Frontal cortex (tissue), 4 donors: ENCODE results near the gene PLAAT4. TPM values are rescaled to one million over a fixed set of nuclear protein-coding genes. Genes with fewer than 3 reads are reported as not detected.
"Not testable (repeated sequence)": the region's sequence is repeated elsewhere in the genome, so short reads cannot be mapped to it uniquely, and the experiment has no call there.

Source experiments
- DNase-seq, 2 donors: peaks; one replicate each; pipeline ENCODE4 v3.0.0; 2012; ENCODE audit warnings: low spot score in 2 of 2
- FAIRE-seq: peaks from 2 replicates; lab custom pipeline; 2012; peaks lifted over from hg19 to GRCh38; lab: Jason Lieb, UNC
- total RNA-seq: library from RNA; depleted of rRNA; stranded (reverse); fragments of >200 nt; gene quantifications from one replicate; pipeline ENCODE4 v1.2.3, GENCODE V29; 2014
- donor health status: control.
- donor health status: control.
- donor health status: control.

PLAAT4 gene
- total RNA-seq, 1 donor from 2014 or later: 3.3 TPM

DNA sequence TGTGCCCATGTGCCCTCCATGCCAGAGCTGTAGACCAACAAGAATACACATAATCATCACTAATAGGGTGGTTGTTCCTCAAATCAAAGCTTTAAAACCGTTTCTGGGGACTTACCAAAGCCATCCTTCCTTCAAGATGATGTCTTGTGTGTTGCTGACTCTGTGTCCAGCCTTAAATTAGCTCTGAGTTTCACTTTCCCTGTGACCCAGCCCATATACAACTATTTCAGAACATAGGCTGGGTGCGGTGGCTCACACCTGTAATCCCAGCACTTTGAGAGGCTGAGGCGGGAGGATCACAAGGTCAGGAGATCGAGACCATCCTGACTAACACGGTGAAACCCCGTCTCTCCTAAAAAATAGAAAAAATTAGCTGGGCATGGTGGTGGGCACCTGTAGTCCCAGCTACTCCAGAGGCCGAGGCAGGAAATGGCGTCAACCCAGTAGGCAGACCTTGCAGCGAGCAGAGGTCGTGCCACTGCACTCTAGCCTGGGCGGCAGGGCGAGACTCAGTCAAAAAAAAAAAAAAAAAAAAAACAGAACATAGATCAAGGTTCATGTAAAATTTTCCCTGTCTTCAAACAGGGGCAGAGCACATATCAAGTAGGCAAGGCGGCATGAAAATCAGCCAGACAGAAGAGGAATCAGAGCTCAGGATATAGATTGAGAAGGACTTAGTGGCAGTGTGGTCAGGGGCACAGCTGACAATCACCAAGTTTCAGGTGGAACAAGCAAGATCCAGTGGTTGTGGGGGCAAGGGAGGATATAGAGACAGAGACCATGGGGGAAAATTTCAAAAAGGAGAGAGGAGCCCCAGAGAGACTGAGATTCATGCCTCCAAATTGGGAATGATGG, 26.8 kb downstream of the PLAAT4 start, which contains the start of gene PLAAT2:
TSS of gene PLAAT2 (minus strand) at position 179 of the 855 bp plus-strand sequence. CDS start at position 124, 55 bp downstream.
- DNase-seq: no peak
- no peak for FAIRE-seq

GRCh38 chr11:63564056-63564774, 27.6 kb downstream of the PLAAT4 start:
- FAIRE-seq (no peak), DNase-seq (no peak)

DNA sequence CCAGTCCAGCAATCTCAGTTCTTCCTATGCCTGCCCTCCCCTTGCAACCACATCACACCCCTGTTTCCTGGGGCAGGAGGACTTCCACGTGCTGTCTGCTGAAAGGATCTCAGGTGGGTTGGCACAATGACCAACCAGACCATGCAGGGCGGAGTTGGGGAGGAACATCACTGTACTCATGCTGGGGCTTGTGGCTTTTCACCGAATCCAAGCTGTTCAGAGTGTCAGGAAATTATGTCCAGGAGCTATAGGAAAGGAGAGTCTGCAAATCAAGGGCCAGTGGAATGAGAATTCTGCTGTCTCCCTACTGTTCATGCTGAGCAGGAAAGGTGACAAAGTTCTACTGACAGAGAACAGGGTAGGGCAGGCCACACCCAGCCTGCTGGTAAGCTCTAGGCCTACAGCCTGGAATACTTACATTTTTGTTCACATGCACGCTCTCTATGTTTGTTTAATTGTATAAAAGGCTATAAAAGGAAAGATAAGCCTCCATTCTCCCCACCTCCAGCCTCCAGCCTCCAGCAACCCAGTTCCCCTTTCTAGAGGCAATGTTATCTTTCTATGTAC, 28.3 kb downstream of the PLAAT4 start:
- DNase-seq: no peak
- no peak for FAIRE-seq

DNA sequence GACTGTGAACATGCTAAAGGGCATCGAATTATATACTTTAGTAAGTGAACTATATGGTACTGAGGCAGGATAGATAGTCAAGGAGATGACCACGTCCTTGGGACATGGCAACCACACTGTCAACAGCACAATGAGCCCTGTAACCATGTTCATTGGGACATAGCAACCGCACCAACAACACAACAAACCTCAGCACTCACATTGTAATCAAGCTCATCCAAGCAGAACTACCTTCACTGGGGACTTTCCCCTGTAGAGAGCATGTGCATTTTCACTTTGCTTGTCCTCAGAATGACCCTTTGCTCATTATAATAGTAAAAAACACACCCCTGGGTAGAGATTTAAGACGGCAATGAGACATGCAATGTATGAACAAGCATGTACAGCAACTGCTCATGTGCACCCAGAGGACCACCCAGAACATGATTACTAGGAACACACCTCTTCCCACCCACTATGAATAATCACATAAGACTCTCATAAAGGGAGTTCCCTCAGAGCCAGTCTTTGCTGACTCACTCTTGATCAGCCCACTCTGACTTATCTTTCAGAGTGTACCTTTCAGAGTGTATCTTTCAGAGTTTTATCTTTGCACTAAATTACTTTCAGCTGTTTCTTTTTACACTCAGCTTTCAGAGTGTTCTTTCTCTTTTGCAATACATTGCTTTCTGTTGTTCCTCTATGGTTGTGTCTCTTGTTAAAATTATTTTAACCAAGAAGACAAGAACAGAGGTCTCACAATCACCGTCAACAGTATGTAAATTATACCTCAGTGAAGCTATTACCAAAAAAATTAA, 30.6 kb downstream of the PLAAT4 start:
- DNase-seq (no peak), FAIRE-seq (no peak)

DNA sequence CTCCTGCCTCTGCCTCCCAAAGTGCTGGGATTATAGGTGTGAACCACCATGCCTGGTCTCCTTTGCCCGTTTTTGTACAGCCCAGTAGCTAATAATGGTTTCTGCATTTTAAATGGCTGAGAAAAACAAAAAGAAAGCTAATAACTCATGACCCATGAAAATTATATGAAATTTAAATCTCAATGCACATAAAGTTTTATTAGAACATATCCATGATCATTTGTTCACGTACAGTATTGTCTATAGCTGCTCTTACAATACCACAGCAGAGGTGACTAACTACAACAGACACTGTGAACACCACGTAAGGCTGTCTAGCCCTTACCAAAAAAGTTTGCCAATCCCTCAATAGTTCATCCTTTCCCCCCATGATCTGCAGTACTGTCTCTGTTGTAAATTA, 33.0 kb downstream of the PLAAT4 start:
- no peak for DNase-seq
- FAIRE-seq: no peak

GRCh38 chr11:63572026-63572688, 35.5 kb downstream of the PLAAT4 start:
- FAIRE-seq: no peak
- DNase-seq: no peak

GRCh38 chr11:63573881-63574855, 37.6 kb downstream of the PLAAT4 start:
- DNase-seq (no peak), FAIRE-seq (no peak)

- no peak for DNase-seq
- no peak for FAIRE-seq
Measured at GRCh38 chr11:63574856-63575602, 38.4 kb downstream of the PLAAT4 start.

DNA sequence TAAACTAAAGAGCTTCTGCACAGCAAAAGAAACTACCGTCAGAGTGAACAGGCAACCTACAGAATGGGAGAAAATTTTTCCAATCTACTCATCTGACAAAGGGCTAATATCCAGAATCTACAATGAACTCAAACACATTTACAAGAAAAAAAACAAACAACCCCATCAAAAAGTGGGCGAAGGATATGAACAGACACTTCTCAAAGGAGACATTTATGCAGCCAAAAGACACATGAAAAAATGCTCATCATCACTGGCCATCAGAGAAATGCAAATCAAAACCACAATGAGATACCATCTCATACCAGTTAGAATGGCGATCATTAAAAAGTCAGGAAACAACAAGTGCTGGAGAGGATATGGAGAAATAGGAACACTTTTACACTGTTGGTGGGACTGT, 42.3 kb downstream of the PLAAT4 start:
- not testable (repeated sequence) for DNase-seq, FAIRE-seq

DNA sequence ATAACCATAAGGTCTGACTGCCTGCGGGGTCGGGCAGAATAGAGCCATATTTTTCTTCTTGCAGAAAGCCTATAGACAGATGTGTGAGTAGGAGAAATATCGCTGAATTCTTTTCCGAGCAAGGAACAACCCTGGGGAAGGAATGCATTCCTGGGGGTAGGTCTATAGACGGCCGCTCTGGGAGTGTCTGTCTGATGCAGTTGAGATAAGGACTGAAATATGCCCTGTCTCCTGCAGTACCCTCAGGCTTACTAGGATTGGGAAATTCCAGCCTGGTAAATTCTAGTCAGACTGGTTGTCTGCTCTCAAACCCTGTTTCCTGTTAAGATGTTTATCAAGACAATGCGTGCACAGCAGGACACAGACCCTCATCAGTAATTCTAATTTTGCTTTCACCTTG, 44.6 kb downstream of the PLAAT4 start:
- DNase-seq, FAIRE-seq: not testable (repeated sequence)

- peak in 1 of 2 donors; percentile 38 for DNase-seq
- peak; percentile 91 for FAIRE-seq
Measured at GRCh38 chr11:63583357-63583677, 46.7 kb downstream of the PLAAT4 start.

DNA sequence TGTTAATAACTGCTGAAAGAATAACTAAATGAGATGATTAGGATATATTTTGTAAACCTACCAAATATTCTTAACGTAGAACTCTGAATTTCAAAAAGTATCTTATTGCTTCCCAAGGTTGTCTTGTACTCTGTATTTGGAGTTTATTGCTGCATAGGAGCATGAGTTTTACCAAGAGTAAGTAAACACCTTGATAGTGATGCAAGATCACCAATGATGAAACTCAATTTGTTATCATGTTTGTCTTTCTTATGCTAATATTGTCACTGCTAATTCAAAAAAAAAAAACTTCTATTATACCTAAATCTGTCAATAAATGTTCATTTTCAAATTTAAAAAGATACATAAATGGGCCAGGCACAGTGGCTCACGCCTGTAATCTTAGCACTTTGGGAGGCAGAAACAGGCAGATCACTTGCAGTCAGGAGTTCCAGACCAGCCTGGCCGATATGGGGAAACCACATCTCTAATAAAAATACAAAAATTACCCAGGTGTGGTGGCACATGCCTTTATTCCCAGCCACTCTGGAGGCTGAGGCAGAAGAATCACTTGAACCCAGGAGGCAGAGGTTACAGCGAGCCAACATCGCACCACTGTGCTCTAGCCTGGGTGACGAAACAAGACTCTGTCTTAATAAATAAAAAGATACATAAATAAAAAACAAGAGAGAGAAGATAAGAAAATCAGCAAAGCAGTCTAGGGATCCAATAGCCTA, 50.0 kb downstream of the PLAAT4 start:
- DNase-seq (no peak), FAIRE-seq (no peak)

DNA sequence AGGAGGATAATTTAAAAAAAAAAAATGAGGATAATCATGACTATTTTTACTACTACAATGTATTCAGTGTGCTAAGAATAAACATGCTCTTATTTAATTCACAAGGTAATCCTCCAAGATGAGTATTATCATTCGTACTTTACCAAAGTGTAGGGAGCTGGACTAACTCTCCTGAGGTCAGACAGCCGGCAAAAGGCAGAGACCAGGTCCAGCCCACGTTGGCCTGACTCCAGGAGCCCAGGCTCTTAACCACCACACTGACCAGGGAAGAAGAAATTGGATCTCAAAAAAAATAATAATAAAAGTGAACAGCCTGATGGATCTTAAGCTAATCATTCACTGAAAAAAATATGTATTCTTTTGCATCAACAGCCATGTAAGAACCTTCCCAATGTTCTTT, 52.4 kb downstream of the PLAAT4 start:
- no peak for FAIRE-seq
- no peak for DNase-seq

DNA sequence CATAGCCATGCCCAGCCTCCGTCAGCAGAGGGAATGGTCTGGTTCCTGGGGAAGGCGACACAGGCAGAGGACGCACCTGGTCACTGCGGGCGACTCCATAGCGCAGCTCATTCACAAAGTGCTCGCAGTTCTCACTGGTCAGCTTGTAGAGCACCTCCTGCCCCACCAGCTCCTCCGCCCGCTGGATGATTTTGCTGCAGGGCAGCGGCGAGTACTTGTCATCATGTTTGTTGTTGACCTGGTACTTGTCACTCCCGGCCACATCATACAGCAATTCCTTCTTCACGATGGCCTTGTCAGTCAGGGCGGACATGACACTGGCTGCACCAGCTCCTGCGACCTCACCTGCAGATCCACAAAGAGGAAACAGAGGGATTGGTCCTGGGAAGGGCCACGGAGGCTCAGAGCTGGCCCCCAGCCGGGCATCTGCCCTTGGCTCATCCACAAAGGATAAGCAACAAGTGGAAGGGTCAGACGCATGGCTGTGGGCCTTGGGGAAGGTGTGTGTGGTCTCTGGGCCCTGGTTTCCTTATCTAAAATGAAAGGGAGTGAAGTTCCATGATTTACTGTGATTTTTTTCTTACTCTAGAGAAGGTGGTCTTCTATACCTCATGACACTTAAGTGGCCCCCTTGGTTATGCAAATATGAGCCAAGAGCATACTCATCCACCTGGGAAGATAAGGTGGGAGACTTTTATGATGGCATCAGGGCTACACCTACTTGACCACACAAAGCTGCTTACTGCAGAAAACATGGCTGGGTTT, 53.6 kb downstream of the PLAAT4 start:
- DNase-seq (no peak), FAIRE-seq (no peak)

- no peak for FAIRE-seq
Measured at GRCh38 chr11:63592975-63593395, 56.4 kb downstream of the PLAAT4 start.

DNA sequence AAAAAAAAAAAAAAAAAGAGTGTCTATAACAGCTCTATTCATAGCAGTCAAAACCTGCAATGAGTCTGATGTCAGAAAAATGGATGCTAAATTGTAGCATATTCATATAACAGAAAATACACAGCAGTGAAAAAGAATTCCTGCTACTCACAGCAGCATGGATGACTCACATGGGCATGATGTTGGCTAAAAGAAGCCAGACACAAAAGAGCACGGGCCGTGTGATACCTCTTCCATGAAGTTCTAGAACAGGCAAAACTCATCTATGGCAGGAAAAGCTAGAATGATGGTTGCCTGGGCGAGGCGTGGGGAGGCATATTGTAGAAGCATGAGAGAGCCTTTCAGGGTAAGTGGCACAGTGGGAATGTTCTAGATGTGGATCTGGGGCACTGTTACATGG, 58.7 kb downstream of the PLAAT4 start:
- no peak for DNase-seq
- no peak for FAIRE-seq

More at GRCh38 chr11:63592975-63593395, 56.4 kb downstream of the PLAAT4 start:
- DNase-seq: peak in 1 of 2 donors; percentile 37
